ENCODE measurements around the gene CPED1. TPM values are rescaled to one million over a fixed set of nuclear protein-coding genes. Genes with fewer than 3 reads are reported as not detected.

The CPED1 gene
- total RNA-seq, 2 experiments from 2014 or later: not detected

GRCh38 chr7:121271916-121272315, 283.4 kb downstream of the CPED1 start:
- Mint-ChIP-seq H3K9me3 (ENCODE audit: insufficient read depth) (no peaks in the 10 kb centered on the region), H3K4me1 (ENCODE audit: low read depth) (no peaks in the 10 kb centered on the region), H3K27me3 (ENCODE audit: low read depth) (no peaks in the 10 kb centered on the region), H3K4me3 (no peak overlapping the region), H3K36me3 (ENCODE audit: low read depth) (no peaks in the 10 kb centered on the region), H3K27ac (no peak overlapping the region)
- no peak for ATAC-seq
- no peak for DNase-seq
- ChIA-PET CTCF (no interaction called here), POLR2A (no interaction called here)

- POLR2A ChIA-PET: no interaction called here
- Mint-ChIP-seq H3K36me3 (ENCODE audit: low read depth) (no peaks in the 10 kb centered on the region), H3K27ac (no peak overlapping the region), H3K9me3 (ENCODE audit: insufficient read depth) (no peaks in the 10 kb centered on the region), H3K27me3 (ENCODE audit: low read depth) (no peaks in the 10 kb centered on the region), H3K4me1 (ENCODE audit: low read depth) (no peaks in the 10 kb centered on the region), H3K4me3 (no peak overlapping the region)
- no peak for ATAC-seq
- CTCF ChIA-PET: no interaction called here
- DNase-seq: no peak
Observed at GRCh38 chr7:121272676-121273075, 284.2 kb downstream of the CPED1 start.

- no peaks in the 10 kb centered on the region for H3K36me3 Mint-ChIP-seq (ENCODE audit: low read depth)
- H3K9me3 Mint-ChIP-seq (ENCODE audit: insufficient read depth): no peaks in the 10 kb centered on the region
- ChIA-PET POLR2A (no interaction called here), CTCF (no interaction called here)
- no peak overlapping the region for H3K27ac Mint-ChIP-seq
- H3K27me3 Mint-ChIP-seq (ENCODE audit: low read depth): no peaks in the 10 kb centered on the region
- H3K4me1 Mint-ChIP-seq (ENCODE audit: low read depth): no peaks in the 10 kb centered on the region
- H3K4me3 Mint-ChIP-seq: no peak overlapping the region
- DNase-seq: no peak
- ATAC-seq: no peak
Observed at GRCh38 chr7:121273467-121274167, 285.1 kb downstream of the CPED1 start.

- H3K27me3 Mint-ChIP-seq (ENCODE audit: low read depth): no peaks in the 10 kb centered on the region
- H3K4me3 Mint-ChIP-seq: no peak overlapping the region
- no peak overlapping the region for H3K27ac Mint-ChIP-seq
- no peak for DNase-seq
- no peak for ATAC-seq
- ChIA-PET CTCF (no interaction called here), POLR2A (no interaction called here)
- H3K36me3 Mint-ChIP-seq (ENCODE audit: low read depth): no peaks in the 10 kb centered on the region
- H3K4me1 Mint-ChIP-seq (ENCODE audit: low read depth): peaks cover 3% of the 10 kb centered on the region
- no peaks in the 10 kb centered on the region for H3K9me3 Mint-ChIP-seq (ENCODE audit: insufficient read depth)
Observed at GRCh38 chr7:121274467-121274866, 286.0 kb downstream of the CPED1 start.

DNA sequence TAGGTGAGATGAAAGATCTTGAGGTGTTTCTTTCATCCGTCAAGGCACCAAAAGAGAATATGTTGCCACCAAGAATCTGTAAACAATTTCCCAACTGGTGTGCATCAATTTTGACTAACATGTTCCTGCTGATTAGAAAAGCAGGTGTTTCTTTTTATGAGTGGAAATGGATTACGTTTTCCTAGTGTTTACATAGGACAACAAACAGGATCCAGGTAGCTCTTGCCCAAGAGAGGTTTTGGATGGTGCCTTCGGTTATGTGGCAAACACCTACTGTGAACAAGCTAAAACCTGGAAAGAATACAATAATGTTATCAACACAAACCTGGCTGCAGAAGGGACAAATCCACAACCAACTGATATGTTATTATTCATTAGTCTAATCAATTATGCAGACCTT, 286.7 kb downstream of the CPED1 start:
- Mint-ChIP-seq H3K9me3 (ENCODE audit: insufficient read depth) (no peaks in the 10 kb centered on the region), H3K4me1 (ENCODE audit: low read depth) (peaks cover 3% of the 10 kb centered on the region), H3K27me3 (ENCODE audit: low read depth) (no peaks in the 10 kb centered on the region), H3K4me3 (no peak overlapping the region), H3K36me3 (ENCODE audit: low read depth) (no peaks in the 10 kb centered on the region), H3K27ac (no peak overlapping the region)
- DNase-seq (no peak), ATAC-seq (no peak)
- ChIA-PET POLR2A (no interaction called here), CTCF (no interaction called here)

- CTCF ChIA-PET: no interaction called here
- ATAC-seq (no peak), DNase-seq (no peak)
- Mint-ChIP-seq H3K27ac (no peak overlapping the region), H3K4me3 (no peak overlapping the region), H3K36me3 (ENCODE audit: low read depth) (no peaks in the 10 kb centered on the region), H3K4me1 (ENCODE audit: low read depth) (peaks cover 3% of the 10 kb centered on the region), H3K27me3 (ENCODE audit: low read depth) (no peaks in the 10 kb centered on the region), H3K9me3 (ENCODE audit: insufficient read depth) (no peaks in the 10 kb centered on the region)
- POLR2A ChIA-PET: no interaction called here
Observed at GRCh38 chr7:121276313-121276712, 287.8 kb downstream of the CPED1 start.

- CTCF ChIA-PET: no interaction called here
- Mint-ChIP-seq H3K27ac (no peak overlapping the region), H3K36me3 (ENCODE audit: low read depth) (no peaks in the 10 kb centered on the region), H3K27me3 (ENCODE audit: low read depth) (no peaks in the 10 kb centered on the region), H3K9me3 (ENCODE audit: insufficient read depth) (no peaks in the 10 kb centered on the region), H3K4me3 (no peak overlapping the region), H3K4me1 (ENCODE audit: low read depth) (peaks cover 3% of the 10 kb centered on the region)
- POLR2A ChIA-PET: no interaction called here
- ATAC-seq (peak; percentile 49), DNase-seq (no peak)
Observed at GRCh38 chr7:121278120-121279021, 289.9 kb downstream of the CPED1 start.

DNA sequence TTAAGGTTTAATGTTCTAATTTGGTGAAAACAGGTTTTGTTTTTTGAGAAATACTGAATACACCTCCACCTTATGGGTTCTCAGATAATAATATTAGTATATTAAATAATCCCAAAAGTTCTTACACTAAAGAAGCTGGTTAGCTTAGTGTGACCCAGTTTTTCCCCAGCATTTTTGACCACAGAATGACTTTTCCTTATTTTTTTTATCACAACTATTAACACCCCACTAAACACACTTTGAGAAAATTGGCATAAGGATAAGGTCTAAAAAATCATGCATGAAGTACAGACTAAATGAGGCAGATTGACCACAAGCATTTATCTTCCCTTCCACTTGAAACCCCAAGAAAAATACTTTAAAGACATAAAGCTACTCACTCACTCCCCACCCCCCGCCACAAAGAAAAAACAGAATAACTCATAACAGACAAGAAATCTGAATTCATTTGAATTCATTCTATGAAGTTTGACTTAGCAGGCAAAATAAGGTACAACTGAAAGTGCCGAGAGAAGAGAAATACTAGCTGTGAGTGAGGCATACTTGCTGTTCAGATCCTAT, 290.6 kb downstream of the CPED1 start:
- DNase-seq (no peak), ATAC-seq (no peak)
- H3K4me1 Mint-ChIP-seq (ENCODE audit: low read depth): peaks cover 3% of the 10 kb centered on the region
- H3K36me3 Mint-ChIP-seq (ENCODE audit: low read depth): no peaks in the 10 kb centered on the region
- no peak overlapping the region for H3K27ac Mint-ChIP-seq
- H3K4me3 Mint-ChIP-seq: no peak overlapping the region
- ChIA-PET POLR2A (no interaction called here), CTCF (no interaction called here)
- no peaks in the 10 kb centered on the region for H3K9me3 Mint-ChIP-seq (ENCODE audit: insufficient read depth)
- H3K27me3 Mint-ChIP-seq (ENCODE audit: low read depth): no peaks in the 10 kb centered on the region

GRCh38 chr7:121279822-121280221, 291.3 kb downstream of the CPED1 start:
- no peak overlapping the region for H3K4me3 Mint-ChIP-seq
- peaks cover 3% of the 10 kb centered on the region for H3K4me1 Mint-ChIP-seq (ENCODE audit: low read depth)
- CTCF ChIA-PET: no interaction called here
- no peaks in the 10 kb centered on the region for H3K36me3 Mint-ChIP-seq (ENCODE audit: low read depth)
- H3K27ac Mint-ChIP-seq: no peak overlapping the region
- DNase-seq (no peak), ATAC-seq (no peak)
- H3K27me3 Mint-ChIP-seq (ENCODE audit: low read depth): peaks cover 2% of the 10 kb centered on the region
- H3K9me3 Mint-ChIP-seq (ENCODE audit: insufficient read depth): no peaks in the 10 kb centered on the region
- POLR2A ChIA-PET: no interaction called here

- no peak for DNase-seq
- no peak for ATAC-seq
- H3K9me3 Mint-ChIP-seq (ENCODE audit: insufficient read depth): peaks cover 5% of the 10 kb centered on the region
- H3K27me3 Mint-ChIP-seq (ENCODE audit: low read depth): peaks cover 2% of the 10 kb centered on the region
- H3K4me1 Mint-ChIP-seq (ENCODE audit: low read depth): peaks cover 3% of the 10 kb centered on the region
- POLR2A ChIA-PET: no interaction called here
- no peak overlapping the region for H3K27ac Mint-ChIP-seq
- no peak overlapping the region for H3K4me3 Mint-ChIP-seq
- CTCF ChIA-PET: no interaction called here
- no peaks in the 10 kb centered on the region for H3K36me3 Mint-ChIP-seq (ENCODE audit: low read depth)
Observed at GRCh38 chr7:121280656-121281055, 292.1 kb downstream of the CPED1 start.

DNA sequence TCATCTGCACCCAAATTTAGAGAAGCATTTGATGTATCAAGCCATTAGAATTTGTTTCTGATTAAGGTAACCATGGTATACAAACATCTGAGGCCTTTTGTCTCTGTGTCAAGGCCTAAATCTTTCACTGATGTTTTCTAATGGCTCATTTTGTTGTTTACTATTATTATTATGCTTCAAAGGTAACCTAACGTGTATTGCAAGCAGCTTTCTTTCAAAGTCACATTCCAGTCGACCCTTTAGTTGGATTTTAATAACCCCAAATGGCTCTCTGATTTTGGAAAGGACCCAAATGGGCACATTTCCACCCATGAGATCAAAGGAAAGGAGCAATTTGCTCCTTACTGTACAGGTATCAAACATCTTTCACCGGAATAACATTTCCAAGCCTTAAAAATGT, 293.6 kb downstream of the CPED1 start:
- peaks cover 3% of the 10 kb centered on the region for H3K4me1 Mint-ChIP-seq (ENCODE audit: low read depth)
- H3K9me3 Mint-ChIP-seq (ENCODE audit: insufficient read depth): peaks cover 12% of the 10 kb centered on the region
- DNase-seq: no peak
- no peaks in the 10 kb centered on the region for H3K36me3 Mint-ChIP-seq (ENCODE audit: low read depth)
- ChIA-PET POLR2A (no interaction called here), CTCF (no interaction called here)
- ATAC-seq: no peak
- H3K27ac Mint-ChIP-seq: no peak overlapping the region
- peaks cover 2% of the 10 kb centered on the region for H3K27me3 Mint-ChIP-seq (ENCODE audit: low read depth)
- H3K4me3 Mint-ChIP-seq: no peak overlapping the region

- Mint-ChIP-seq H3K36me3 (ENCODE audit: low read depth) (no peaks in the 10 kb centered on the region), H3K4me1 (ENCODE audit: low read depth) (no peaks in the 10 kb centered on the region), H3K27ac (no peak overlapping the region), H3K4me3 (no peak overlapping the region), H3K27me3 (ENCODE audit: low read depth) (peaks cover 2% of the 10 kb centered on the region), H3K9me3 (ENCODE audit: insufficient read depth) (peaks cover 18% of the 10 kb centered on the region)
- CTCF ChIA-PET: no interaction called here
- POLR2A ChIA-PET: no interaction called here
- ATAC-seq (no peak), DNase-seq (no peak)
Observed at GRCh38 chr7:121285066-121285667, 296.7 kb downstream of the CPED1 start.

All from activated CD8-positive, alpha-beta T cell treated with anti-CD3 and anti-CD28 coated beads, Interleukin-2, amount 10 ng/mL, durations not matched to agents 7 days and 5 days (primary cell).